ENCODE results near the gene TEDC2. TPM values are rescaled to one million over a fixed set of nuclear protein-coding genes. Genes with fewer than 3 reads are reported as not detected.

Gene TEDC2
- total RNA-seq, 4 donors from 2014 or later = 0.64 to 1.9 (median 1.8) TPM

DNA sequence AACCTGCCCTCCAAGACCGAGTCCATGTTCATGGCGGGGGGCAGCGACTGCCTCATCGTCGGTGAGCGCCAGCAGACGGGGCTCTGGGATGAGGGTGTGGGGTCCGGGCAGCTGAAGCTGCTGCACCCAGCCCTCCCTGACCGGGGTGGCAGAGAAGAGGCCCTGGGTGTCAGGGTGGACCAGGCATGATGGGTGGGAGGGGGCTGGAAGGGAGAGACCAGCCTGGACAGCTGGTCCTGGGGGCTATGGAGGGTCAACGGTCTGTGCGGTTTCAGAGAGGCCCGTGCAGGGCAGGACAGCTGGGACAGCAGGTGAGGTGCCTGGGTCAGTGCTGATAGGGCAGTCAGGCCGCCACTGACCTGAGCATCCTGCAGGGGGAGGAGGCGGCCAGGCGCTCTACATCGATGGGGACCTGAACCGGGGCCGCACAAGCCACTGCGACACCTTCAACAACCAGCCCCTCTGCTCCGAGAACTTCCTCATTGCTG, 40.6 kb downstream of the TEDC2 start:
- no peak for DNase-seq (ENCODE audit: low spot score in 2 of 2)
- TF ChIP-seq, protein P1, sequence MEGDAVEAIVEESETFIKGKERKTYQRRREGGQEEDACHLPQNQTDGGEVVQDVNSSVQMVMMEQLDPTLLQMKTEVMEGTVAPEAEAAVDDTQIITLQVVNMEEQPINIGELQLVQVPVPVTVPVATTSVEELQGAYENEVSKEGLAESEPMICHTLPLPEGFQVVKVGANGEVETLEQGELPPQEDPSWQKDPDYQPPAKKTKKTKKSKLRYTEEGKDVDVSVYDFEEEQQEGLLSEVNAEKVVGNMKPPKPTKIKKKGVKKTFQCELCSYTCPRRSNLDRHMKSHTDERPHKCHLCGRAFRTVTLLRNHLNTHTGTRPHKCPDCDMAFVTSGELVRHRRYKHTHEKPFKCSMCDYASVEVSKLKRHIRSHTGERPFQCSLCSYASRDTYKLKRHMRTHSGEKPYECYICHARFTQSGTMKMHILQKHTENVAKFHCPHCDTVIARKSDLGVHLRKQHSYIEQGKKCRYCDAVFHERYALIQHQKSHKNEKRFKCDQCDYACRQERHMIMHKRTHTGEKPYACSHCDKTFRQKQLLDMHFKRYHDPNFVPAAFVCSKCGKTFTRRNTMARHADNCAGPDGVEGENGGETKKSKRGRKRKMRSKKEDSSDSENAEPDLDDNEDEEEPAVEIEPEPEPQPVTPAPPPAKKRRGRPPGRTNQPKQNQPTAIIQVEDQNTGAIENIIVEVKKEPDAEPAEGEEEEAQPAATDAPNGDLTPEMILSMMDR (IDR thresholded peaks at IDR 0.05) = no peak
- TF ChIP-seq POLR2A (IDR thresholded peaks at IDR 0.05) = no peak
- 83 to 84% methylated on average over 16 to 20 of the region's 20 CpGs for WGBS, 2 donors
- intact Hi-C loops (cut with DNase I; ENCODE audit: low total_unique reads) = loop anchor here (1.0 to 10.0 kb wide), 2 partner anchors 159 to 266 kb away; partner anchors contain the start of gene DNASE1L2
- H3K4me3 ChIP-seq (ENCODE audit: low read depth, poor library complexity, severe bottlenecking) = no peak overlapping the region

DNA sequence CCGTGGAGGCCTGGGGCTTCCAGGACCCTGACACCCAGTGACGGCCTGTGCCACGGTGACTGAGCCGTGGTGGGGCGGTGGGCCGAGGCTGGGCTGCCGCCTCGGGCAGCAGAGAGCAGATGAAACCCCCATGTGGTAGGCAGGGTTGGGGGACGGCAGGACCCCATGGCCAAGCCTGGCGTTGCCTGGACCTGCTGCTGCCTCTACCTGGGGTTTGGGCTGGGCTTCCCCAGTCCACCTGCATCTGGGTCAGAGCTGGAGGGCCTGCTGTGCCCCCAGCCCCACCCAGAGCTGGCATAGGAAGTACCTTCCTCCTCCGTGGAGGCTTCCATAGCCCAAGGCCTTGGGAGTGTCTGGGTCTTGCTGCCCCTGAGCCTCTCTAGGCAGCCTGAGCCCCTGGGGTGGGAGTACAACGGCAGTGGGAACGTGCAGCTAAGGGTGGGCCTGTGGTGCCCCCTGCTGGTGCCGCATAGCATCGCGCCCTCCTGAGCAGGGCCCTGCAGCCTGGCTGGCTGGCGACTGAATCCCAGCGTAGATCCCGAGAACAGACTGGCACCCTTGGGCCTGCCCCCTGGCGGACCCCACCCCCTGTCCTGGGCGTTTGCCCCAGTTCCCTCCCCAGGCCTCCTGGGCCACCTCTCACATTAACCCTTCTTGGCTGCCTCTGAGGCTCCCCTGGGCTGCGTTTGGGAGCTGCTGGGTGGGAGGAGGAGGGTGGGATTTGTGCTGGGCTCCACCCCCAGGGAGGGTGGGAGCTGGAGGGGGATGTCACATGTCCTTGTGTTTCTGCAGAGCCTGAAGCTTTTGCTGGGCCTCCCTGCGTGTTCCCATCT, 41.2 kb downstream of the TEDC2 start:
- DNase-seq (ENCODE audit: low spot score in 2 of 2) = peak in 1 of 2 donors; percentile 97
- WGBS, 2 donors = 36 to 50% methylated on average over 16 to 21 of the region's 23 CpGs
- no peak overlapping the region for H3K4me3 ChIP-seq (ENCODE audit: low read depth, poor library complexity, severe bottlenecking)
- TF ChIP-seq POLR2A (IDR thresholded peaks at IDR 0.05) = no peak
- TF ChIP-seq, protein P1 (IDR thresholded peaks at IDR 0.05) = peak in 1 of 3 donors; percentile 82
- intact Hi-C loops (cut with DNase I; ENCODE audit: low total_unique reads) = loop anchor here (1.0 to 10.0 kb wide), 2 partner anchors 160 to 266 kb away; partner anchors contain the start of gene DNASE1L2

DNA sequence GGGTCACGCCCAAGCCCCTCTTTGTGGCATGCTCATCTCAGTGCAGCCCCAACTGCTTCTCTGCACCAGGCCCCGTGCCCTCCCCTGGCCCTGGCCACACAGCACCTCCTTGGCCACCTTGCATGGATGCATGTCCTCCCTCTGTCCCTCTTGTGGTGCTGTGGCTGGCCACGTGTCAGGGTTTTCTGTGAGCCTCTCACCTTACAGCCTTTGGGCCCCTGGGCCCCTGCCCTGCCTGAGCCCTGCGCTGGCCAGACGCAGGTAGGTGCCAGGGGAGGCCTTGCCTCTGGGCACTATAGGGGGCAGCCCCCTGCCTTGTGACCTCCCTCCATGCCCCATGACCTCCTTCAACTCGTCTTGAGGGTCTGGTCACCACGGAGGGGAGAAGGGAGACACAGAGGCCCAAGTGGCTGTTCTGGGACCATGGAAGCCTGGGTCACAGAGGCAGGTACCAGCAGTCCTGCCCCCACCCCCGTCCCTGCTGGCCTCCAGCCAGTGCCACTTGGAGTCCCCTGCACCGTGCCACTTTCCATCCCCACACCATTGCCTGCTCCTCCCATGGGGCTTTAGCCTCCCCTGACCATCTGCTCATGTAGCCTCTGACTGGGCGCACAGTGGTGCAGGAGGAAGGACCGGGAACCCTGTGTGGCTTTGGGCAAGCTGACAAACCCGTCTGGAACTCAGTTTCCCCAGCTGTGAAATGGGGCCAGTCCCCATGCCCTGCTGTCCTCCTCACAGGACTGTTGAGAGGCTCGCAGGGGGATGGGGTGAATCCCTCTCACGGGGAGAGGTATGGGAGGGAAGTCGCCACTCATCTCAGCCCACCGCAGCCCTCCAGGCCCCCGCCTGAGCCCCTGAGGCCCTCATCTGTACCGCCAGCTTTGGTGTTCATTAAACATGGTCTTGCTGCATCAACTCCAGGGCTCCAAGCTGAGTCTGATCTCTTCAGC, 42.3 kb downstream of the TEDC2 start:
- DNase-seq (ENCODE audit: low spot score in 2 of 2) = no peak
- no peak overlapping the region for H3K4me3 ChIP-seq (ENCODE audit: low read depth, poor library complexity, severe bottlenecking)
- 71 to 81% methylated on average over 15 of the region's 18 CpGs for WGBS, 2 donors
- TF ChIP-seq POLR2A (IDR thresholded peaks at IDR 0.05) = no peak
- TF ChIP-seq, protein P1 (IDR thresholded peaks at IDR 0.05) = no peak
- intact Hi-C loops (cut with DNase I; ENCODE audit: low total_unique reads) = loop anchor here (10.0 kb wide), 1 partner anchor 267 kb away; the partner anchor contains the start of gene DNASE1L2

DNA sequence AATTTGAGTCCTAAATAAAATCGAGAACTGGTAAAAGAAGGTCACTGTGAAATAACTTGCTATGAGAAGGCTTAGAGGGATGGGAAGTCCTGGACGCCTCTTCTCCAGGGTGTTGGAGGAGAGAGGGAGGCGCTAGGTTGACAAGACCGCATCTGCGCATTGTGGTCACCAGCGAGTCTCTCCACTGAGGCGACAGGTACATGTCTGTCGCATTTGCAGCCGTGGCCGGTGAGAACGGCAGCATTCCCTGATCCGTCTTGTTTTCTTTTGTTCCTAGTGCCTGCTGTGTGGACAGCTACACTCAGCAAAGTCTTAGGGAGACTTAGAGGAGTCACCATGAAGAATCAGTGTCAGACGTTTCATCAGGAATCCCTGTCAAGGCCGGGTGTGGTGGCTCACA, 45.8 kb downstream of the TEDC2 start:
- 89 to 91% methylated on average over 14 of the region's 14 CpGs for WGBS, 2 donors
- DNase-seq (ENCODE audit: low spot score in 2 of 2) = no peak
- TF ChIP-seq, protein P1 (IDR thresholded peaks at IDR 0.05) = no peak
- no peak for TF ChIP-seq POLR2A (IDR thresholded peaks at IDR 0.05)
- intact Hi-C loops (cut with DNase I; ENCODE audit: low total_unique reads) = loop anchor here (10.0 kb wide), 1 partner anchor 271 kb away; the partner anchor contains the start of gene DNASE1L2
- H3K4me3 ChIP-seq (ENCODE audit: low read depth, poor library complexity, severe bottlenecking) = no peak overlapping the region

DNA sequence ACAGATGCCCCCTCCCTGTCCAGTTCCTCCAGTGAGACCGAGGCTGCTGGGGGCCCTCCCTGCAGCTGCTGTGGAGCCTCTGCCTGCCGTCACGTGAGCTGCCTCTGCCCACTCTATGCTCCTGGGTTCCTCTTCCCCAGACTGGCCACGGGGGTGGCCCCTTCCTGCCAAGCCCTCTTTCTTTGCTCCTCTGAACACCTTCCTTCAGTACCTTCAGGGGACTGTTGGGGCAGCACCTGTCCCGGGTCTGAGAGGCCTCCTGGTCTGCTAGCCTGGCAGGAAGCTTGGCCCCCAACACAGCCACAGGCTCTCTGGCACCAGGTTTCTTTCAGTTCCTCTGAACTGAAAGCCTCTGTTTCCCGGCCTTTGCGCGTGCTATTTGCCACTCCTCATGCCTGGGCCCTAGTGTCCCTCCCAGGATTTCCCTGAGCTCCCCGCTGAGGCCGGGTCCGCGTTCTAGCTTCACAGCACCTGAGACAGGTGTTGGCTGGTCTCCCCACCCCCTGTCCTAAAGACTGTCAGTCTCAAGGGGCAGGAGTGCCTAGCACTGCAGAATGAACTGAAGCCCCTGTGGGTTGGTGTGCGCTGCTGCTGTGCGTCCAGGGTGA, 47.2 kb downstream of the TEDC2 start:
- 79 to 80% methylated on average over 14 of the region's 14 CpGs for WGBS, 2 donors
- no peak overlapping the region for H3K4me3 ChIP-seq (ENCODE audit: low read depth, poor library complexity, severe bottlenecking)
- TF ChIP-seq, protein P1 (IDR thresholded peaks at IDR 0.05) = no peak
- TF ChIP-seq POLR2A (IDR thresholded peaks at IDR 0.05) = no peak
- DNase-seq (ENCODE audit: low spot score in 2 of 2) = no peak
- intact Hi-C loops (cut with DNase I; ENCODE audit: low total_unique reads) = loop anchor here (10.0 kb wide), 1 partner anchor 272 kb away; the partner anchor contains the start of gene DNASE1L2
